A172 (cell line): ENCODE data around the gene NES. TPM values are rescaled to one million over a fixed set of nuclear protein-coding genes. Genes with fewer than 3 reads are reported as not detected.
A peak's percentile ranks its signal among the peaks of the same experiment; 100 is the strongest.

Experiments used
- DNase-seq: peaks from one replicate; pipeline ENCODE4 v3.0.0-alpha.2; 2015; ENCODE audit warnings: low spot score
- total RNA-seq: library from RNA; depleted of rRNA; stranded (reverse); fragments of >200 nt; shearing (Covaris generic); gene quantifications from 2 replicates; pipeline ENCODE4 v1.2.3, GENCODE V29; 2014; rRNA removed

Gene NES, protein sequence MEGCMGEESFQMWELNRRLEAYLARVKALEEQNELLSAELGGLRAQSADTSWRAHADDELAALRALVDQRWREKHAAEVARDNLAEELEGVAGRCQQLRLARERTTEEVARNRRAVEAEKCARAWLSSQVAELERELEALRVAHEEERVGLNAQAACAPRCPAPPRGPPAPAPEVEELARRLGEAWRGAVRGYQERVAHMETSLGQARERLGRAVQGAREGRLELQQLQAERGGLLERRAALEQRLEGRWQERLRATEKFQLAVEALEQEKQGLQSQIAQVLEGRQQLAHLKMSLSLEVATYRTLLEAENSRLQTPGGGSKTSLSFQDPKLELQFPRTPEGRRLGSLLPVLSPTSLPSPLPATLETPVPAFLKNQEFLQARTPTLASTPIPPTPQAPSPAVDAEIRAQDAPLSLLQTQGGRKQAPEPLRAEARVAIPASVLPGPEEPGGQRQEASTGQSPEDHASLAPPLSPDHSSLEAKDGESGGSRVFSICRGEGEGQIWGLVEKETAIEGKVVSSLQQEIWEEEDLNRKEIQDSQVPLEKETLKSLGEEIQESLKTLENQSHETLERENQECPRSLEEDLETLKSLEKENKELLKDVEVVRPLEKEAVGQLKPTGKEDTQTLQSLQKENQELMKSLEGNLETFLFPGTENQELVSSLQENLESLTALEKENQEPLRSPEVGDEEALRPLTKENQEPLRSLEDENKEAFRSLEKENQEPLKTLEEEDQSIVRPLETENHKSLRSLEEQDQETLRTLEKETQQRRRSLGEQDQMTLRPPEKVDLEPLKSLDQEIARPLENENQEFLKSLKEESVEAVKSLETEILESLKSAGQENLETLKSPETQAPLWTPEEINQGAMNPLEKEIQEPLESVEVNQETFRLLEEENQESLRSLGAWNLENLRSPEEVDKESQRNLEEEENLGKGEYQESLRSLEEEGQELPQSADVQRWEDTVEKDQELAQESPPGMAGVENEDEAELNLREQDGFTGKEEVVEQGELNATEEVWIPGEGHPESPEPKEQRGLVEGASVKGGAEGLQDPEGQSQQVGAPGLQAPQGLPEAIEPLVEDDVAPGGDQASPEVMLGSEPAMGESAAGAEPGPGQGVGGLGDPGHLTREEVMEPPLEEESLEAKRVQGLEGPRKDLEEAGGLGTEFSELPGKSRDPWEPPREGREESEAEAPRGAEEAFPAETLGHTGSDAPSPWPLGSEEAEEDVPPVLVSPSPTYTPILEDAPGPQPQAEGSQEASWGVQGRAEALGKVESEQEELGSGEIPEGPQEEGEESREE (N-terminal part only)
- 60.4 and 105 TPM in 2 replicates for total RNA-seq

DNA sequence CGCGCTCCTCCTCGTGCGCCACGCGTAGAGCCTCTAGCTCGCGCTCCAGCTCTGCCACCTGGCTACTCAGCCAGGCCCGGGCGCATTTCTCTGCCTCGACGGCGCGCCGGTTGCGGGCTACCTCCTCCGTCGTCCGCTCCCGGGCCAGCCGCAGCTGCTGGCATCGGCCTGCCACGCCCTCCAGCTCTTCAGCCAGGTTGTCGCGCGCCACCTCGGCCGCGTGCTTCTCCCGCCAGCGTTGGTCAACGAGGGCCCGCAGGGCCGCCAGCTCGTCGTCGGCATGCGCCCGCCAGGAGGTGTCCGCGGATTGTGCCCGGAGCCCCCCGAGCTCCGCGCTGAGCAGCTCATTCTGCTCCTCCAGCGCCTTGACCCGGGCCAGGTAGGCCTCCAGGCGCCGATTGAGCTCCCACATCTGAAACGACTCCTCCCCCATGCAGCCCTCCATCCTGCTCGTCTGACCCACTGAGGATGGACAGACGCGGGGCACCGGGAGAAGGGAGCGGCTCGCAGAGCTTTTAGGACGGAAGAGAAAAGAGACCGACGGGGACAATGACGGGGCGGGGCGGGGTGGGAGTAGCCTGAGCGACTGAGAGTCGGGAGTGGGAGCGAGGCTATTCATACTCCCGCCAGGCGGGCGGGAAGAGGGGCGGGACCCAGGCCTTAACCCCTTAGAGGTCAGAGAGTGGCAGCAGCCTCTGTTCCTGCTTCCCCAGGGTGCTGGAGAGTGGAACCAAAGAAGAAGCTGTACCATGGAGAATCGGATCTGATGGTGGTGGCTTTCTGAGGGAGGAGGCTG lies at the start of gene NES:
NES (minus strand) TSS at position 588 of the 796 bp plus-strand sequence; CDS start at position 445, 143 bp downstream.
- peak; percentile 83 for DNase-seq

DNA sequence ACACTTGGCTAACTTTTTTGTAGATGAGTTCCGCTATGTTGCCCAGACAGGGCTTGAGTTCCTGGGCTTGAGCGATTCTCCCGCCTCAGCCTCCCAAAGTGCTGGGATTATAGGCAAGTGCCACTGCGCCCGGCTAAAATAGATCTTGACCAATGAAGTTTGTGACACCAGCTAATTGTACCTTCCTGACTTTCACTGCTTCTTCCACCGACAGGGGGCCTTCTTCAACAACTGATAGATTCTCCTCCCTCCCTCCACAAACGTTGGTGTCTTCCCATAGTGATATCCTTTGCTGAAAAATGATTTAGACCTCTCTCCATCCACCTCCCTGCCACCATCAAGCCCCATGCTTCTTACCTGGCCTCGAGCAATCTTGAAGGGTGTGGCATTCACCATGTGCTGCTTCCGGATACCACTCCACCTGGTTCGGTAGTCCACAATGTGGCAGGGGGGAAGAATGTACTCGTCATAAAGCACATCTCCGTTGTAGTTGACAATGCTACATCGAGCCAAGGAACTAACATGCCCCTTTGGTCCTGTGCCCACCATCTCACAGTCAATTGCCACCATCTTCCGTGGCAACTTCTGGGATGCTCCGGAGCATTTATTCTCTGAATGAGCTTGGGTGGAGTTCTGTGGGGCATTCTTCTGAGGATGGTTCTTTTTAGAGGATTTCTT lies 49.5 kb upstream of the NES start:
- DNase-seq: peak; percentile 69

DNA sequence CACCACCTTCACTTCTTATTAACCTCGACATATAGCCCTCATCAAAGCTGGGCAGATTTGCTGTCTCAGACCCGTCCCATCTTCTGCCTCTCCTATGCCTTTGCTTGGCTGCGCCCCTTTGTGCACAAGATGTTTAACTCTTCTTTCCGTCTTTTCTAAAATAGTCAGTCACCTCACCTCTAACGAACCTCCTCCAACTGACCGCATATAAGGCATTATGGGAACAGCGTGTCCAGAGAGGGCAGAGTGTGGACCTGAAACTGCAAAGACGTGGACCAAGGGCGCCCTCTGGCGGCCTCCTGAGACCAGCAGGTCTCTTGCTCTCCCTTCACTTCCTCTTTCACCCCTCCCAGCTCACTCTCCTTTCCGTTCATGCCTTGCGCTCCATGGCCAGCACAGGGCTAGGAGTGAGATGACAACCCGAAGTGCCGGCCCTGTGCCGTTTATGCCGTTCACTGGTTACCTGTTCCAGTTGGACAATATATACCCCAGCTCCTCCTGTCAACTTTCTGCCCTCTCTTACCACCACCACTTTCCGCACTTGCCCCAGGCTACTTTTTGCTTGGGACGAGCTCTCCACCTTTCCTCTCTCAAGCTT lies 48.6 kb upstream of the NES start:
- DNase-seq: peak; percentile 93

DNA sequence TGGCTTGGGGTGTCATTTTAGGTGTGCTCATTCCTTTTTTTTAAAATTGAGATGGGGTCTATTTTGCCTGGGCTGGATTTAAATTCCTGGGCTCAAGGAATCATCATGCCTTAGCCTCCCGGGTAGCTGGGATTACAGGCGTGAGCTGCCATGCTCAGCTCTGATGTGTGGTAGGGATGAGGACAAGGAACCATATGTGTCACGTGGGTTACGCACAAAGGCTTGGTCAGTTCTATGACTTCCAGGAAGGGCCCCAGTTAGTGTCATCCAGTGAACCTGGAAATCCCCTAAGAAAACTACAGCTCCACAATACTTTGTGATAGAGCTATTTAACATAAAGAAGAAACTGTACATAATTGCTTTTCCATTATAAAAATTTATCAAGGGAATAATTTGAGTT lies 44.3 kb upstream of the NES start:
- DNase-seq: no peak

DNA sequence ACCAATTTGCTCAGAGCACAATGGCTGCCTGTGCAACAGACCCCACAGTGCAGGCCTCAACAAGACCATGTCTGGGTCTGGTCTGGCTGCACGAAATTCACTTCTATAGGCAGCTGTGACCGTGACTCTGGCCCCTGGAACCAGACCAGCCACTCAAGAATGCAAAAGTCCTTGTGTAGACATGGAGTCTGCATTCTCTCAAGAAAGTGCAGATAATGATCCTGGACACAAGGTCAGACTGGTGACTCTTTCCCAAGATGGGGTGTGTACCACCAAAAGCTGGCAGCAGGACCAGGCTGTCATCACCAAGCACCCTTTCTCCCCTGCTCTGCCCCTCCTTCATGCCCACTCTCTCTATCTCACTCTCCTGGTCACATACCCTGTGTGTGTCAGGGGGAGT lies 43.9 kb upstream of the NES start:
- no peak for DNase-seq

DNA sequence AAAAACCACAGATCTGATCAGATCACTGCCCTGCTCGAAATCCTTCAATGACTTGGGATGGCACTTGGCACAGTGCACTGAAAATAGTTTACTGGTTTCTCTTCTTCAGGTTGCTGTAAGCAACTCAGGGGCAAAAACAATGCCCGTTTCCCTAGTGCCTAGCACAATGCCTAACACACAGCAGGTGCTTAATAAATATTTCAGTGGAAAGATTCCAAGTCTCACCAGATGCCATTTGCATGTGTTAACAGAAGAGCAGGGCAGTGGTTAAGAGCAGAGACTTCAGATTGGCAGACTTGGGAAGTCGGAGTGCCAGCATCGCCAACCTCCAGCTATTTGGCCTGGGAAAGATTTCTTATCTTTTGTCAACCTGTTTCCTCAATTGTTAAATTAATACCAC lies 40.1 kb upstream of the NES start:
- DNase-seq: no peak

DNA sequence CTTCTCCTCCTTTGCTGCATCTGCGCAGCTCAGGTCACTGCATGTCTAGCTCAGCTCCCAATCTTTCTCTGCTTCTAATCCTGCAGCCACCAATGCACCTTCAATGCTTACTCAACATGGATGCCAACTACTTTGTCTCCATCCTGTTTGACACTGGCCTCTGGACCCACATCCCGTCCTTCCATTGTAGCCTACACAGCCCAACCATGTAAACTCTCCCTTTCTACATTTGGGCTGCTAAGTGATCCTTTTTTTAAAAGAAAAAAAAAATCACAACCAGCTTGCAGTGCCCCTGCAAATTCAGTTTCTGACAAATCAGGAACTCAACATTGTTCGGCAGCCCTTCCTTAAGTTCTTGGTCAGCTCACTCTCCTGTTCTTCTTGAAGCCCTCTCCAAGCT lies 37.6 kb upstream of the NES start:
- DNase-seq: no peak

DNA sequence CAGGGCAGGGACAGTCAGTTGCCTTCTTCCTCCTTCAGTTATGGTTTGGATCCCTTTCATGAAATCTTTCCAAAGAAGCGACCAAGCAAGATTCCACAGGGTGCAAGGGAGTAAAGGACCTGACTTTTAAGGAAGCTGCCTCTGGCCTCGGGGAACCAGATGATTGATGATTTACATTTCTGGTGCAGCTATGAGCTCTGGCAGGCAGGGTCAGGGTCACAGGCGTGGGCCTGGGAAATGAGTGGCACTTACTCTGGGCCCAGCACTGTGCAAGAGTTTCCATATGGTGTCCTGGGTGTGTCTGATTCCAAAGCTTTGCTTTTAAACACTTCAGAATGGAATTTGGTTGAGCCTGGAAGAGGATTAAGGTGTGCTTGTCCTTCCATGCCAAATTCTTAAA lies 35.4 kb upstream of the NES start:
- no peak for DNase-seq

DNA sequence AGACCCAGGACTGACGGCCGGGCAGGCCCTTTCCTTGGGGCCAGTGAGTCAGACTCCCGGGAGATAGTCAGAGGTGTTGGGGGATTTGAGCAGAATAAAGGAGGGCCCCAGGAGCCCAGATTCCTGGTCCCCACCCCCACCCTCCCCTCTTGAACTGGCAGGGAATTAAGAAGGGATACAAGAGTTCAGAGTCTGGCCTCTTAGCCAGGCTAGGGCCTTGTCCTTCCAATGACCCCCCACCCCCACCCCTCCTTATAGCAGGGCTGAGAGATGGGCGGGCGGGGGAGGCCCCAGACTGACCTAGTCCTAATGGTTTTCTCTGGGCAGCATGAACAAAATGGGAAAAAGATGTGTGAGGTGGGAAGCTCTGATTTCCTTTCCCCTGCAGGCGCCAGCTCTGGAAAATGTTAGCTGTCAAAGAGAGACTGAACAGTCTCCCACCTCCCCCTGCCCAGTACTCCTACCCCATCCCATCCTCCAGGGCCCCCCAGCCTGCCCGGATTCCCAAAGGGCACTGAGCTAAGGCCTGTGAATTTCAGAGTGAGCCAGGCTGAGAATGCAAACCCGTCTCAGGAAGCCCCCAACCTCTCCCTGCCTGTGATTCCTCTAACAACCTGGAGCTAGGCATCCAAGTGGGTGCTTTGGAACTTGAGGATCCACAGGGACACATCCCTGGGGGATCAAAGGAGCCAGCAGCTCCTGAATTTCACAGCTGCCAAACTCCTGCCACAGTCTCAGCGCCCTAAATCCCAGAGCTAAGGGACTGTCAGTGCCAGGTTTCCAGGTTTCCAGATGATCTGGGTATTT lies 34.0 kb upstream of the NES start:
- no peak for DNase-seq

DNA sequence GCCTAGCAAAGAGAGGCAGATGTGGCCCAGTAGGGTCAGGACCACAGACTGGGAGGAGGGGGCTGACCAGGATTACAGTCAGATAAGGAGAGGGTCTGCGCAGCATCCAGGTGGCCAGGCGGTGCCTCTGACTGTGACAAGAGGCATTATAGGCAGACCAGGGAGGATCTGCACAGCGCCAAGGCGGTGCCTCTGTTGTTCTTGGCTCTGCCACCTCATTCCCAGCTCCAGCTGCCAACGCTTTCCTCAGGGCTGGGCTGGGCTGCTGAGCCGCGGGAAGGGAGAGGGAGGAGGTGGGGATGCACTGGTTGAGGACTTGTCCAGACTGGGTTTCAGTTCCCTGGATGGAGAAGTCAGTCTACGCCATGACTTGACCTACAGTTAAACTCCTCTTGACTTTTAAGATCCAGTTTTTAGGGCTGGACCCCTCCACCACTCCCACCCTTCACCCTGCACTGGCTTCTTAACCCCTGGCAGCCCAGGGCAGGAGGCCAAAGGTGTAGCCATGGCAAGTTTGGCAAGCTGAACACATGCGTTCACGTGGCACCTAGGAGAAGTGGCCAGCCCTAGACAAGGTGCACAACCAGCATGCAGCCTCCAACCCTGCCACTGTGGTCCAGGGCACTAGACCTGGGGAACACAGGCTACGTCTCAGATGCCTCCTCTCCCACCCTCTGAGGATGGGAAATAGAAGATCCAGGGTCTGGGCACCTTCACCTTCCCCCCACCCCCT lies 32.7 kb upstream of the NES start:
- peak; percentile 85 for DNase-seq

DNA sequence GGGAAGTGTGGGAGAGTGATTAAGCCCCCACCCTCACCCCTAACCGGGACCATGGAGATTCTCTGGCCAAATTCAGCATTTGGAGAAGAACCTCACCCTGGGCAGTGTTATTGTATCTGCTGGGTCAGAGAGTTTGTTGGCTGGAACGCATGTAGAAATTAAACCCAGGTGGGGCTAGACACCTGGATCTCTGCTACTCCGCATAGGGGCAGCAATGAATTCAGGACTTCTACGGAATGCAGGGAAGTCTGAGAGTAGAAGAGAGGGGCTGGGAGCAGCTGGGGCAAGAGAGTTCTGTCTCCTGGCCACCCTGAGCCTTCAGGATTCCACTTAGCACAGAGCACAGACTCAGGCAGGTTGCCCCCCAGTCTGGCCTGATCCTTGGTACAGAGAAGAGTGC lies 31.8 kb upstream of the NES start:
- DNase-seq: no peak

DNA sequence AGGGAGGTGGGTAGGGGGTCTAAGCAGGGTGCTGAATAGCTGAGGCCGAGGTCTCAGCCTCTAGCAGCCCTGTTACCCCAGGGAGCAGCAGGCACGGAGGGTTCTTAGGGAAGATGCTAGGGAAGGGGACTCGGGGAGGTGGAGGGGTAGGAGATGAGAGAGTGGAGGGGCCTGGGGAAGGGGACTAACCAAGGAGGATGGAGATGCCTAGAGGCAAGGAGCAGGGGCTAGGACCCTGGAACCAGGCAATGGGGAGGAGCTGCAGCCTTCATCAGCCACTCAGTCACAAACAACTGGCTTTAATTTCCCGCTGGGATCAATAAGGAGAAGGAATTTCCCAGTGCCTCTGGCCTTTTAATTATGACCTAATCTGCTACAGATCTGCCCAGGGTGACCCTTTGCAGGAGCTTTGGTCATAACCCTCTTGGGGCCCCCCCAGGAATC lies 31.0 kb upstream of the NES start:
- DNase-seq: no peak

DNA sequence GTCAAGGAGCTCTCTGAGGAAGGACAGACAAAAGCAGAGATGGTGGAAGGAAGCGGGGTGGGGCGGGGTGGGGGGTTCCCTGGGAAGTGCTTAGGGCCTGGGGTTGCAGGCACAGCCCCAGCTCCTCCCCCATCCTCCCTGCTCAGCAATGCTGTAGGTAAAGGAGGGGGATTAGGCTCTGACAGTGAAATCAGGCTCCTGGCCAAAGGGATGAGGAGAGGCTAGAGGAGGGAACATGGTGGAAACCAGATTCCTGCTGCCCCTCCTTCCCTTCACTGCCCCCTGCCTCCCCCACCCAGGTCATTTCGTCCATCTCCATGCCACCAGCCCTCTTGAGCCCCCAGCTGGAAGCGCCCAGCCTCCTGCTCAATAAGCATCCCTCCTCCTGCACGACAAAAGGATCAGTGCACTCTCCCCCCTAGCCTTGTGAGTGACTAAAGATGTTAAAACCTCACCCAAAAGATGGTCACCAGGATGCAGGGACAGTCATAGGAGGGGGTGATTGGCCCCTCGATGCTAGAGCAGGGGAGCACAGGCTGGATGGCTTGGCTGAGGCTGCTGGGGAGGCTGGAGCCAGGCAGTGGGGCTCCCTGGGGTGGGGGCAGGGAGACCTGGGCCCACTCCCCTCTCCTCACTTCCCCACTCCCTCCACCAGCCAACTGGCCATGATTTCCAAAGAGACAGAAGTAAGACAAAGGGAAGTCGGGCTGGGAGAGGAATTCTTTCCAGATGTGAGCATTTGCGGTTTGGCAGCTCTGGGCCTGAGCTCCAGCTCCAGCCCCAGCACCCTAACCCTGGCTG lies 30.4 kb upstream of the NES start:
- DNase-seq: no peak

DNA sequence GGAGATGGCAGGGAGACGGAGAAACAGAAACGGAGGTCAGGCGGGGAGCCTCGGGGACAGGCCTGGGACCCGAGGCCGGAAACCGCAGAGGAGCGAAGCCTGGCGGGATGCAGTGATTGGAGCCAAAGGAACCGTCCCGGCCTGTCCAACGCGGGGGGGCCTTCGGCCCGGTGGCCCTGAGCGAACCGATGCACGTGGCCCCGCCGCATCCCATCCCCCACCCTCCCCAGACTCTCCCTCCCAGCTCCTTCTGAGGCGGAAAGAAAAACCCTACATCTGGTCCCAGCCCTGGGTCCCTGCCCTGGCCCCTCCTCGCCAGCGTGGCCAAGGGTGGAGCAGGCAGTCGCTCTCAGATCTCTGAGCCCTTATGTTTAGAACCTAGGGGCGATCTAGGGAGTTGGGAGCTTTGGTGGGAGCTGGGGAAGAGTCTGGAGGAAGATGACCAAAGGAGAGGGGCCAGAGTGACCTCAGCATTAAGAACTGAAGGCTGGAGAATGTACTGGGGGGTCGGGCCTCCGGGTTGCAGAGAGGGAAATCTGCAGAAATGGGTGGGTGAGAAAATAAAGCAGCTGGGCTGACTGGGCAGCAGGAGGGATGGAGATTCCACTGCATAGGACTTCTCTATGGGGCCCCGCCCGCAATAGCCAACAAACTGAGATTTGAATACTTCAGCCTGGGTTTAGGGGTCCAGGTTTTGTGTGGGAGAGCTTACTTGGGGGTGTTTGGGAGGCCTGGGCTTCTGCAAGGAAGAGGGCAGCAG lies 29.6 kb upstream of the NES start:
- DNase-seq: no peak

DNA sequence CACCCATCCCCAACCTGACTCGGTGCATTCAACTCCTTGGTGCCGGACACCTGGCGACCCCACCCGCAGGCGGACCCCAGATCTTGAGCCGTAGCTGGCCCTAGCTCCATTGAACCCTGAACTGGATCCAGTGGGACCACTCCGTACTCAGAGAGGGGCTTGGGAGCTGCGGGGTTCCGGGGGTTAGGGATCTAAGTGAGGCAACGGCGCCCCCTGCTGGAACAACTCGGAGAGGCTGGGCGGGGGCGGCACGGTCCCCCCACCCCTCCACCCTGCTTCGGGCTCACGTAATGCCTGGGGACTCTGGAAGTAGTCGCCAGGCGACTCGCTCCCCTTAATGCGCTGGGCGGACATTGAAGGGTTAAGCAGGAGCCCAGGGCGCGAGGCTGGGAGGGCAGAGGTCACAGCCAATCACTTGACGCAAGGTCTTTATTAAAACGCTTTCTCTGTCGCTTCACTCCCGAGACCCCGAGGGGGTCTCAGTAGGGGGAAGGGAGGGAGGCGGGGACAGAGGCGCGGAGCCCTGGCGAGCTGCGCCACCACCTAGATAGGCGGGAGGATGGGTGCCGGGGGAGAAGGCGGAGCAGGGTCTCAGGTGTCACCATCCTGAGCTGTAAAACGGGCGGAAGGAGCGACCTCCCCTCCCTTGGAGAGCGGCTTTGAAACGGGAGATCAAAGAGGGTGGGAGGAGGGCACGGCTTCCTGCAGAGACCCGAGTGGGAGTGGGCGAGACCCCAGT lies 28.9 kb upstream of the NES start:
- no peak for DNase-seq

DNA sequence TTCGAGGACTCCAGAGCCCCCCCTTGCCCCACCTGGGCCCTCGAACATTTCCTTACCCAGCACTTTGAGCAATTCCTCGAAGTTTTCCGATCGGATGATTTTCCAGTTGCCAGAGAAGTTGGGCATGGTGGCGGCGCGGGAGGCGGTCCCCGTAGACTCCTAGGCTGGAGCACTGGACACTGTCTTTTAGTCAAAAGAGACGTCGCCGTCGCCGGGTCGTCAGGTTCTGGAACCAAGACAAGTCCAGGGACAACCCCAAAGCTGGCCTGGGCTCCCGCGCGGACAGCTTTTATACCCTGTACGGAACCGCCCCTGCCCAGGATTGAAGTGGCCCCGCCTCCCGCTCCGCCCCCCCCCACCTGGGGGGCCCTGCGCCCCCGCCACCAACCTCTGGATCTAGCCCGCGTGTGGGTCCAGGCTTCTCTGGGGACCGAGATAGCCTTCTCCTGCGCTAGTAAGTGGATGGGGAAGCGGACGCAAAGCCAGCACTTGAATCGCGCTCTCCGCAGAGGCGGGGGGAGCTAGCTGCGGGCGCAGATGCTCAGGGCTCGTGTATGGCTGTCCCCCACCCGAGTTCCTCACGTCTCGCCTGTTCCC lies 28.2 kb upstream of the NES start, which contains the start of gene CRABP2:
CRABP2 (minus strand) TSS at position 263 of the 597 bp plus-strand sequence; CDS start at position 126, 137 bp downstream.
- DNase-seq: no peak
